PC-3 (cell line): ENCODE data around the gene UBP1.

ENCODE experiments used
- EZH2 ChIP-seq: fragments of 300-600 bp; sonication (generic); IDR thresholded peaks from one replicate; pipeline ENCODE4 v1.6.1; 2017; ENCODE audit warnings: antibody characterized with exemption, mild to moderate bottlenecking, low read length; ENCODE audit not compliant: unreplicated experiment
- EZH2phosphoT487 ChIP-seq: fragments of 300-600 bp; sonication (generic); IDR thresholded peaks from 2 replicates; pipeline ENCODE4 v1.6.1; 2018; ENCODE audit warnings: mild to moderate bottlenecking, antibody characterized with exemption, low read length, borderline replicate concordance
- TF ChIP-seq, protein P1 (sequence below): fragments of 300-600 bp; sonication (generic); conservative IDR thresholded peaks from 2 replicates; pipeline ENCODE4 v1.5.1; 2017; ENCODE audit warnings: antibody characterized with exemption, low read depth, mild to moderate bottlenecking, low read length

DNA sequence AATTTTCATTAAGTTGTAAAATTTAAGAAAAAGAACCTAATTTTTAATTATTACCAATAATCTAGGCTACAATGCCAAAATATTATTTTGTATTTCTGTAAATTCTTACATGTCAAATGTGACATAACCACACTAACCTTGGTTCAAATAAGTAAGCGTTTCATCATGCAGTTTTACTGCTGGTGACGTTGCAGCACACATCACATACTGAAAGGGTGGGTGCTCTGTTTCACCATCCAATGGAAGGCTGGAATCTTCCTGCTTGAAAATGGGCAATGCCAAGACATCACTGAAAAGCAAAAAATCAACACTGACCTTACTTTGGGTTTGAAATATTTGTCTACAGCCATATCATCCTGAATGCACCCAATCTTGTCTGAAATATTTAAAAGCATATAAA, 14.8 kb downstream of the UBP1 start:
- TF ChIP-seq EZH2 (no peak), EZH2phosphoT487 (no peak)
- TF ChIP-seq, protein P1, sequence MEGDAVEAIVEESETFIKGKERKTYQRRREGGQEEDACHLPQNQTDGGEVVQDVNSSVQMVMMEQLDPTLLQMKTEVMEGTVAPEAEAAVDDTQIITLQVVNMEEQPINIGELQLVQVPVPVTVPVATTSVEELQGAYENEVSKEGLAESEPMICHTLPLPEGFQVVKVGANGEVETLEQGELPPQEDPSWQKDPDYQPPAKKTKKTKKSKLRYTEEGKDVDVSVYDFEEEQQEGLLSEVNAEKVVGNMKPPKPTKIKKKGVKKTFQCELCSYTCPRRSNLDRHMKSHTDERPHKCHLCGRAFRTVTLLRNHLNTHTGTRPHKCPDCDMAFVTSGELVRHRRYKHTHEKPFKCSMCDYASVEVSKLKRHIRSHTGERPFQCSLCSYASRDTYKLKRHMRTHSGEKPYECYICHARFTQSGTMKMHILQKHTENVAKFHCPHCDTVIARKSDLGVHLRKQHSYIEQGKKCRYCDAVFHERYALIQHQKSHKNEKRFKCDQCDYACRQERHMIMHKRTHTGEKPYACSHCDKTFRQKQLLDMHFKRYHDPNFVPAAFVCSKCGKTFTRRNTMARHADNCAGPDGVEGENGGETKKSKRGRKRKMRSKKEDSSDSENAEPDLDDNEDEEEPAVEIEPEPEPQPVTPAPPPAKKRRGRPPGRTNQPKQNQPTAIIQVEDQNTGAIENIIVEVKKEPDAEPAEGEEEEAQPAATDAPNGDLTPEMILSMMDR = no peak
